Colonic mucosa (tissue), 4 donors: ENCODE data around the gene CHD3. TPM values are rescaled to one million over a fixed set of nuclear protein-coding genes. Genes with fewer than 3 reads are reported as not detected.

Source experiments
- DNase-seq: peaks from one replicate; pipeline ENCODE4 v3.0.0-alpha.2; 2020
- H3K27ac ChIP-seq: fragments of 200-600 bp; one replicate; pipeline ENCODE4 v1.8.0; 2021
- H3K27me3 ChIP-seq: fragments of 200-600 bp; one replicate; pipeline ENCODE4 v1.8.0; 2021
- H3K36me3 ChIP-seq: fragments of 200-600 bp; one replicate; pipeline ENCODE4 v1.8.0; 2021
- H3K4me1 ChIP-seq: fragments of 200-600 bp; one replicate; pipeline ENCODE4 v1.8.0; 2021; ENCODE audit warnings: mild to moderate bottlenecking
- H3K4me3 ChIP-seq: fragments of 200-600 bp; one replicate; pipeline ENCODE4 v1.8.0; 2021
- H3K9ac ChIP-seq, 2 donors: one replicate each; pipeline ENCODE4 v1.7.0; 2013; ENCODE audit warnings: control low read depth in 2 of 2, low read depth in 2 of 2, low read length in 2 of 2
- H3K9me3 ChIP-seq: fragments of 200-600 bp; one replicate; pipeline ENCODE4 v1.8.0; 2021
- CTCF ChIP-seq: fragments of 200-600 bp; IDR thresholded peaks from one replicate; pipeline ENCODE4 v1.8.0; 2022; ENCODE audit warnings: antibody characterized with exemption, mild to moderate bottlenecking
- intact Hi-C: fragments of 100-400 bp; cut with DNase I; formaldehyde crosslinking; loops from one replicate; pipeline ENCODE4 v1.14.1; 2022
- total RNA-seq, 2 donors: library from RNA; stranded (reverse); fragmentation: NEBNext Ultra II Directional in 1 of 2; extraction: Animal tissue kit (Norgen Biotek cat#: 25700) in 1 of 2; gene quantifications; one replicate each; pipeline ENCODE4 v1.2.1, GENCODE V29; 2021
- donor health status: healthy.
- donor health status: DM: no; HTN: no; CAD: no.
- donor health status: DM: no; HTN: no; CAD: no.

The CHD3 gene
- total RNA-seq, 2 donors from 2014 or later, result 56.3 to 108 TPM

- H3K4me3 ChIP-seq, result no peak overlapping the region
- H3K9me3 ChIP-seq, result no peaks in the 10 kb centered on the region
- H3K27ac ChIP-seq, result no peak overlapping the region
- no peaks in the 10 kb centered on the region for H3K36me3 ChIP-seq
- no peaks in the 10 kb centered on the region for H3K27me3 ChIP-seq
- peak overlapping the region in 1 of 2 donors; percentile 46 for H3K9ac ChIP-seq
- intact Hi-C loops, result no loop called here
- DNase-seq, result no peak
- H3K4me1 ChIP-seq, result no peaks in the 10 kb centered on the region
- TF ChIP-seq CTCF, result no peak
Observed at GRCh38 chr17:7880076-7880868, 8.3 kb upstream of the CHD3 start.

GRCh38 chr17:7881276-7882054, 7.1 kb upstream of the CHD3 start:
- no peak for DNase-seq
- H3K9me3 ChIP-seq, result no peaks in the 10 kb centered on the region
- H3K36me3 ChIP-seq, result no peaks in the 10 kb centered on the region
- intact Hi-C loops, result no loop called here
- peak overlapping the region in 1 of 2 donors; percentile 46 for H3K9ac ChIP-seq
- no peak for TF ChIP-seq CTCF
- H3K4me3 ChIP-seq, result no peak overlapping the region
- peaks cover 4% of the 10 kb centered on the region for H3K4me1 ChIP-seq
- H3K27me3 ChIP-seq, result no peaks in the 10 kb centered on the region
- no peak overlapping the region for H3K27ac ChIP-seq

GRCh38 chr17:7882068-7882467, 6.5 kb upstream of the CHD3 start:
- peaks cover 10% of the 10 kb centered on the region for H3K4me1 ChIP-seq
- peak overlapping the region in 1 of 2 donors; percentile 39 for H3K9ac ChIP-seq
- TF ChIP-seq CTCF, result no peak
- intact Hi-C loops, result no loop called here
- no peak overlapping the region for H3K4me3 ChIP-seq
- no peak overlapping the region for H3K27ac ChIP-seq
- H3K9me3 ChIP-seq, result no peaks in the 10 kb centered on the region
- no peaks in the 10 kb centered on the region for H3K36me3 ChIP-seq
- no peak for DNase-seq
- H3K27me3 ChIP-seq, result no peaks in the 10 kb centered on the region

- H3K36me3 ChIP-seq, result no peaks in the 10 kb centered on the region
- no peaks in the 10 kb centered on the region for H3K9me3 ChIP-seq
- no peak overlapping the region for H3K4me3 ChIP-seq
- H3K27me3 ChIP-seq, result no peaks in the 10 kb centered on the region
- DNase-seq, result no peak
- no peak overlapping the region for H3K27ac ChIP-seq
- TF ChIP-seq CTCF, result no peak
- H3K9ac ChIP-seq, result no peak overlapping the region
- H3K4me1 ChIP-seq, result peaks cover 11% of the 10 kb centered on the region
- intact Hi-C loops, result no loop called here
Observed at GRCh38 chr17:7882629-7883028, 6.0 kb upstream of the CHD3 start.

GRCh38 chr17:7883781-7884386, 4.7 kb upstream of the CHD3 start:
- Histone ChIP-seq H3K4me1 (peaks cover 12% of the 10 kb centered on the region), H3K36me3 (no peaks in the 10 kb centered on the region), H3K4me3 (peak overlapping the region; percentile 15), H3K9ac (peak overlapping the region in 1 of 2 donors; percentile 66), H3K27me3 (no peaks in the 10 kb centered on the region), H3K9me3 (no peaks in the 10 kb centered on the region), H3K27ac (no peak overlapping the region)
- TF ChIP-seq CTCF, result no peak
- no peak for DNase-seq
- intact Hi-C loops, result no loop called here
